PC-3 (cell line): ENCODE results near the gene JAK2. TPM values are rescaled to one million over a fixed set of nuclear protein-coding genes. Genes with fewer than 3 reads are reported as not detected.

Experiments used
- ATAC-seq: fragments of 200-7000 bp; cut with Tn5 transposase; 2 replicates; pipeline ENCODE4 v1.9.1; 2020; ENCODE audit warnings: mild to moderate bottlenecking, moderate library complexity
- BruUV-seq: library from RNA; stranded (reverse); fragments of 400-500 nt; replicated peaks from 2 replicates; lab custom pipeline; 2021; lab: Mats Ljungman, UMichigan
- CTCF ChIA-PET: fragments of 300-600 bp; sonication (Branson Sonifier 250); formaldehyde crosslinking; loops from one replicate; lab custom pipeline; 2022; ENCODE audit warnings: antibody characterized with exemption; lab: Charles Lee
- POLR2A ChIA-PET: fragments of 300-600 bp; sonication (Branson Sonifier 250); formaldehyde crosslinking; loops from one replicate; lab custom pipeline; 2022; ENCODE audit warnings: antibody characterized with exemption; ENCODE audit not compliant: unreplicated experiment; lab: Charles Lee
- DNase-seq: peaks from one replicate; pipeline ENCODE4 v3.0.0-alpha.2; 2015
- H2AFZ ChIP-seq: fragments of 300-600 bp; sonication (generic); 2 replicates; pipeline ENCODE4 v1.6.0; 2016; ENCODE audit warnings: antibody characterized with exemption, low read length
- H3F3A ChIP-seq: fragments of 300-600 bp; sonication (generic); one replicate; pipeline ENCODE4 v1.6.0; 2017; ENCODE audit warnings: antibody characterized with exemption, low read length, control low read depth, mild to moderate bottlenecking; ENCODE audit not compliant: unreplicated experiment
- H3K27ac ChIP-seq: fragments of 300-600 bp; sonication (generic); 2 replicates; pipeline ENCODE4 v1.5.1; 2016; ENCODE audit warnings: mild to moderate bottlenecking, low read length
- H3K27me3 ChIP-seq: fragments of 300-600 bp; sonication (generic); 2 replicates; pipeline ENCODE4 v1.6.1; 2016; ENCODE audit warnings: low read length, mixed read lengths
- H3K36me3 ChIP-seq: fragments of 300-600 bp; sonication (generic); 2 replicates; pipeline ENCODE4 v1.6.1; 2016; ENCODE audit warnings: low read depth, mixed run types, low read length, mixed read lengths
- H3K4me1 ChIP-seq: fragments of 300-600 bp; sonication (generic); 2 replicates; pipeline ENCODE4 v1.5.1; 2016; ENCODE audit warnings: low read length; ENCODE audit not compliant: insufficient read depth
- H3K4me2 ChIP-seq: fragments of 300-600 bp; sonication (generic); 2 replicates; pipeline ENCODE4 v1.6.0; 2016; ENCODE audit warnings: low read length
- H3K4me3 ChIP-seq: fragments of 300-600 bp; sonication (generic); 2 replicates; pipeline ENCODE4 v1.5.1; 2016; ENCODE audit warnings: mild to moderate bottlenecking, low read length, mixed read lengths
- H3K79me2 ChIP-seq: fragments of 300-600 bp; sonication (generic); 2 replicates; pipeline ENCODE4 v1.6.1; 2017; ENCODE audit warnings: low read length, mixed read lengths
- H3K9ac ChIP-seq: fragments of 300-600 bp; sonication (generic); 2 replicates; pipeline ENCODE4 v1.6.0; 2016; ENCODE audit warnings: mild to moderate bottlenecking, low read length
- H3K9me2 ChIP-seq: fragments of 300-600 bp; sonication (generic); replicated peaks from 2 replicates; pipeline ENCODE4 v1.6.1; 2016; ENCODE audit warnings: mixed run types, low read length, mixed read lengths
- H3K9me3 ChIP-seq: fragments of 300-600 bp; sonication (generic); 2 replicates; pipeline ENCODE4 v1.6.1; 2016; ENCODE audit warnings: low read length, mixed read lengths
- H4K20me1 ChIP-seq: fragments of 300-600 bp; sonication (generic); 2 replicates; pipeline ENCODE4 v1.6.1; 2016; ENCODE audit warnings: low read length, mixed read lengths
- CTCF ChIP-seq: fragments of 300-600 bp; sonication (generic); conservative IDR thresholded peaks from 2 replicates; pipeline ENCODE4 v1.5.1; 2017; ENCODE audit warnings: antibody characterized with exemption, low read depth, mild to moderate bottlenecking, low read length
- EZH2 ChIP-seq: fragments of 300-600 bp; sonication (generic); IDR thresholded peaks from one replicate; pipeline ENCODE4 v1.6.1; 2017; ENCODE audit warnings: antibody characterized with exemption, mild to moderate bottlenecking, low read length; ENCODE audit not compliant: unreplicated experiment
- EZH2phosphoT487 ChIP-seq: fragments of 300-600 bp; sonication (generic); IDR thresholded peaks from 2 replicates; pipeline ENCODE4 v1.6.1; 2018; ENCODE audit warnings: mild to moderate bottlenecking, antibody characterized with exemption, low read length, borderline replicate concordance
- intact Hi-C: fragments of 100-400 bp; cut with micrococcal nuclease; formaldehyde crosslinking; loops from 2 replicates; pipeline ENCODE4 v1.9.0; 2023
- total RNA-seq: library from RNA; depleted of rRNA; stranded (reverse); fragments of >200 nt; gene quantifications from 2 replicates; pipeline ENCODE4 v1.2.3, GENCODE V29; 2014; rRNA removed

Gene JAK2
- total RNA-seq, 1 experiment from 2014 or later, result 11.2 TPM

GRCh38 chr9:5146241-5146640 lies 161.2 kb downstream of the JAK2 start:
- CTCF ChIA-PET, result no interaction called here
- ATAC-seq, result no peak
- Histone ChIP-seq H3K4me1 (no peaks in the 10 kb centered on the region), H3K9me2 (no peaks in the 10 kb centered on the region), H2AFZ (no peak overlapping the region), H3F3A (no peaks in the 10 kb centered on the region), H3K27ac (no peak overlapping the region), H3K36me3 (no peaks in the 10 kb centered on the region), H3K9ac (no peak overlapping the region), H4K20me1 (no peaks in the 10 kb centered on the region), H3K79me2 (no peaks in the 10 kb centered on the region), H3K9me3 (no peaks in the 10 kb centered on the region), H3K27me3 (no peaks in the 10 kb centered on the region), H3K4me2 (no peak overlapping the region), H3K4me3 (no peak overlapping the region)
- BruUV-seq, result no TSS peak
- intact Hi-C loops, result no loop called here
- POLR2A ChIA-PET, result no interaction called here
- TF ChIP-seq EZH2 (no peak), CTCF (no peak), EZH2phosphoT487 (no peak)
- DNase-seq, result no peak

Other genes with a start within 250 kb of the JAK2 start
- gene AK3, start 244.1 kb upstream of the JAK2 start, total RNA-seq, result 42.2 and 79.2 TPM in 2 replicates
- 52.2 and 61.5 TPM in 2 replicates for gene RCL1, start 192.3 kb upstream of the JAK2 start, total RNA-seq
- gene INSL6, start 200.4 kb downstream of the JAK2 start, total RNA-seq, result not detected in 2 replicates
- not detected in 2 replicates for gene INSL4, start 246.1 kb downstream of the JAK2 start, total RNA-seq